Astrocyte of the spinal cord (primary cell): ENCODE measurements around the gene FOXR1.
A peak's percentile ranks its signal among the peaks of the same experiment; 100 is the strongest.
"Not testable (repeated sequence)": the region's sequence is repeated elsewhere in the genome, so short reads cannot be mapped to it uniquely, and the experiment has no call there.

ENCODE experiments used
- DNase-seq: peaks from one replicate; pipeline ENCODE4 v3.0.0; 2011; ENCODE audit warnings: low read depth, low spot score
- H3K4me3 ChIP-seq: 2 replicates; pipeline ENCODE4 v1.5.1; 2011; ENCODE audit warnings: low read depth, mild to moderate bottlenecking, low read length, moderate library complexity
- in situ Hi-C: cut with HindIII; loops from 2 replicates; pipeline ENCODE4 v1.10.0; 2017; ENCODE audit warnings: low sequenced_read_pairs
- TF ChIP-seq, protein P1 (sequence below): IDR thresholded peaks from 2 replicates; pipeline ENCODE4 v1.5.1; 2012; ENCODE audit warnings: low read depth, mild to moderate bottlenecking, low read length, inconsistent platforms

Gene FOXR1

DNA sequence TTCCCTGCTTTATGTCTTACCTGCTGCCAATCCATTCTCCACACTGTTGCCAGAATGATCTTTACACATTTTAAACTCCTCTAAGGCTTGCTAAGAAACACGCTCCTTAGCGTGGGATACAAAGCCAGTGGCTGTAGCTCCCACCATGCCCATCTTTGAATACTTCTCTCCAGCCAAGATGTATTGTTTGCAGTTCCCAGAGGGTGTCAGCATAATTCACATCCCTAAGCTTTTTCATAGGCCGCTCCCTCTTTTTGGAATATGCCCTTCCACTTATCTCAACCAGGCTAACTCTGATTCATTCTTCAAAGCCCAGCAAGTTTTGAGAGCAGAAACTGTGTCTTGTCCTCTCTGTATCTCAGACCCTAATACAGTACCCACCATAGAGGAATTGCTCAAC, 23.6 kb upstream of the FOXR1 start:
- TF ChIP-seq, protein P1, sequence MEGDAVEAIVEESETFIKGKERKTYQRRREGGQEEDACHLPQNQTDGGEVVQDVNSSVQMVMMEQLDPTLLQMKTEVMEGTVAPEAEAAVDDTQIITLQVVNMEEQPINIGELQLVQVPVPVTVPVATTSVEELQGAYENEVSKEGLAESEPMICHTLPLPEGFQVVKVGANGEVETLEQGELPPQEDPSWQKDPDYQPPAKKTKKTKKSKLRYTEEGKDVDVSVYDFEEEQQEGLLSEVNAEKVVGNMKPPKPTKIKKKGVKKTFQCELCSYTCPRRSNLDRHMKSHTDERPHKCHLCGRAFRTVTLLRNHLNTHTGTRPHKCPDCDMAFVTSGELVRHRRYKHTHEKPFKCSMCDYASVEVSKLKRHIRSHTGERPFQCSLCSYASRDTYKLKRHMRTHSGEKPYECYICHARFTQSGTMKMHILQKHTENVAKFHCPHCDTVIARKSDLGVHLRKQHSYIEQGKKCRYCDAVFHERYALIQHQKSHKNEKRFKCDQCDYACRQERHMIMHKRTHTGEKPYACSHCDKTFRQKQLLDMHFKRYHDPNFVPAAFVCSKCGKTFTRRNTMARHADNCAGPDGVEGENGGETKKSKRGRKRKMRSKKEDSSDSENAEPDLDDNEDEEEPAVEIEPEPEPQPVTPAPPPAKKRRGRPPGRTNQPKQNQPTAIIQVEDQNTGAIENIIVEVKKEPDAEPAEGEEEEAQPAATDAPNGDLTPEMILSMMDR = no peak
- H3K4me3 ChIP-seq = no peak overlapping the region
- in situ Hi-C loops = no loop called here
- DNase-seq = no peak

DNA sequence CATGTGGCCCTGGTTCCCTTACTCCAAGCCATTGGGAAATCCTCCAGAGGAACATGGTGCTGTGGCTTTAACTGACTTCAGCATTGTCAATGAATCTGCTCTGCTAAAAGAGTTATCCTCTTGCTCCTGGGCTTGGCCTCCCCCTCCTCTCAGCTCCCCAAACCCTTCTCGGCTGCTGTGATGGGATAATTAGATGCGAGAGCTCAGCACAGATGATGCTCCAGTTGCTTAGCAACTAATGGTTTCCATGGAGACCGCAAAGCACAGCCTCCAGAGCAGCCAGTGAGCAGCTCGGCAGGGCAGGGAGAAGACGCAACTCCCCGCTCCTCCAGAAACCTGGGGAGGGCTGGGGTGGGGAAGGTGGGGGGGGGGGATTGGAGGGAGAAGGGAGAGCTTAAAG, 18.3 kb upstream of the FOXR1 start:
- no peak for DNase-seq
- TF ChIP-seq, protein P1 = no peak
- in situ Hi-C loops = no loop called here

DNA sequence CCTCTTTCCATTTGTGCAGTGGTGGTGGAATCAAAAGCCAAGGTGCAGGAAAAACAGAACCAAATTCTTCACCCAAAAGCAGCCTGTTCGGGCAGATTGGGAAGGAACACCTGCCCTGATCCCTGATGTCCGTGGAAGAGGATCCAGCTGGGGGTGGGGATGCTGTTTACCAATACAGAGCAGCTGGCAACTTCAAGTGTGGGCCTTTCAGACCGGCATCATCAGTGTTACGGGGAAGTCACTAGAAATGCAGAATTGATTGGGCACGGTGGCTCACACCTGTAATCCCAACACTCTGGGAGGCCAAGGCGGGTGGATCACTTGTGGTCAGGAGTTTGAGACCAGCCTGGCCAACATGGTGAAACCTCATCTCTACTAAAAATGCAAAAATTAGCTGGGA, 17.6 kb upstream of the FOXR1 start:
- in situ Hi-C loops, H3K4me3 ChIP-seq, DNase-seq: not testable (repeated sequence)

More for the DNA sequence above, 18.3 kb upstream of the FOXR1 start:
- H3K4me3 ChIP-seq = no peak overlapping the region

DNA sequence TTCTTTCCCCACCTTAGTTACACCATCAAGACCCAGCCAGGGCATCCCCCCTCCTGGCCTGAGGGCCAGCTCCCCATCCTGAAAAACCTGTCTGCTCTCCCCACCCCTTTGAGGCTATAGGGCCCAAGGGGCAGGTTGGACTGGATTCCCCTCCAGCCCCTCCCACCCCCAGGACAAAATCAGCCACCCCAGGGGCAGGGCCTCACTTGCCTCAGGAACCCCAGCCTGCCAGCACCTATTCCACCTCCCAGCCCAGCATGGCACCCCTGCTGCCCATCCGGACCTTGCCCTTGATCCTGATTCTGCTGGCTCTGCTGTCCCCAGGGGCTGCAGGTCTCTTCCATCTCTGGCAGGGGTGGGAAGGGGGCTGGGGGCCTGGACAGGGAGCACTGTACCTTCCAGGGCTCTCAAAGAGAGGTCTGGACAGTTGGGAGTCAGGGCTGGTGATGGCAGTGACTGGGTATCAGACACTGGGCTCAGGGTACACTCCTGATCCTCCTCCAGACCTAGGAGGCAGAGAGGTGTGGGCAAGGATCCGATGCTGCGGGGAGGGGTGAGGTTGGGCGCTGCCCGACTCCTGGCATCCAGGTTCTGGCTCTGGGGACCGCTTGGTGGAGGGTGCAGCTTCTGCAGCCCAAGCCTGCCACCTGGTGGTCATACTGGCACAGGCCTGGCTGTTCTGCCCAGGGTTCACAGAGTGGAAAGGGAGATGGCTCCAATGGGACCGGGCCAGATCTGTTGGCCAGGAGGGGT, 15.3 kb upstream of the FOXR1 start, which contains the start of gene UPK2:
TSS of gene UPK2 (plus strand) at position 205 of the 753 bp plus-strand sequence. CDS start at position 258, 53 bp downstream.
- DNase-seq = peak; percentile 67
- in situ Hi-C loops = no loop called here
- TF ChIP-seq, protein P1 = peak; percentile 98
- no peak within 1 kb of the TSS for H3K4me3 ChIP-seq

DNA sequence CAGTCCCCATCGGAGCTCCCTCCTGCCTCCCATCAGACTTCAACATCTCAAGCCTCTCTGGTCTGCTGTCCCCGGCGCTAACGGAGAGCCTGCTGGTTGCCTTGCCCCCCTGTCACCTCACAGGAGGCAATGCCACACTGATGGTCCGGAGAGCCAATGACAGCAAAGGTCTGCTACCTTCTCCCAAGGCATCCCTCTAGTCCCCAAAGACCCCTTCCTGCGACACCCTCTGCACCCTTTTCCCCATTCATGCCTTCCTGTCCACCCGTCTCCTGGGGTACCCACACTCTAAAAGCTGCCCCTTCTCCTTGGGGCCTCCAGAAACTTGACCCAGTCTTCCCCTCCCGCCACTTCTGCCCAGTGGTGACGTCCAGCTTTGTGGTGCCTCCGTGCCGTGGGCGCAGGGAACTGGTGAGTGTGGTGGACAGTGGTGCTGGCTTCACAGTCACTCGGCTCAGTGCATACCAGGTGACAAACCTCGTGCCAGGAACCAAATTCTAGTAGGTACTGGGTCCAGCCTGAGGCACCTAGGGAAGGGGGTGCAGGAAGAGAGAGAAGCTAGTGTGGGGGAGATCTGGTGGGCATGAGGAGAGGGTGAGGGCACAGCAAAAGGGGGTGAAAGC, 14.6 kb upstream of the FOXR1 start:
- TF ChIP-seq, protein P1 = no peak
- H3K4me3 ChIP-seq = no peak overlapping the region
- no peak for DNase-seq
- in situ Hi-C loops = no loop called here

DNA sequence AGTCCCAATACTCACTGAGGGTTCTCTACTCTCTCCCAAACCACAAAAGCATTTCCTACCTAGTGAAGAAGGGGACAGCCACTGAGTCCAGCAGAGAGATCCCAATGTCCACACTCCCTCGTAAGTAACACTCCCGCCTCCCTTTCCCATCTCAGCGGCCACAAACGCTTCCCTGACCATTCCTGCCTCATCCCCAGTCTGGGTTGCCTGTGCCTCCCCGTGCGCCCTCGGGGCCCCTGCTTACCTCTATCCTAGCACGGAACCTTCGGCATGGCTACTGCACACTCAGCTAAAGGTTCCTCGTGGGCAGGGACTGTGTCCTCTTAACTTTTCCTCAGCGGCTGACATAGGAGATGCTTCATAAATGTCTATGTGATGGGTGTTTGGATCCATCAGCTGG, 14.0 kb upstream of the FOXR1 start:
- no peak overlapping the region for H3K4me3 ChIP-seq
- in situ Hi-C loops = no loop called here
- DNase-seq = no peak
- TF ChIP-seq, protein P1 = no peak

DNA sequence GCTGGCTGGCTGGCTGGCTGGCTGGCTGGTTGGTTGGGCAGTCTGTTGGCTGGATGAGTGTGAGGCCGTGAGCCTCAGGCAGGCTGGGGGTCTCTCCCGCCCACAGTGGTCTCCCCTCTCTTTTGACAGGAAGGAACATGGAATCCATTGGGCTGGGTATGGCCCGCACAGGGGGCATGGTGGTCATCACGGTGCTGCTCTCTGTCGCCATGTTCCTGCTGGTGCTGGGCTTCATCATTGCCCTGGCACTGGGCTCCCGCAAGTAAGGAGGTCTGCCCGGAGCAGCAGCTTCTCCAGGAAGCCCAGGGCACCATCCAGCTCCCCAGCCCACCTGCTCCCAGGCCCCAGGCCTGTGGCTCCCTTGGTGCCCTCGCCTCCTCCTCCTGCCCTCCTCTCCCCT, 13.6 kb upstream of the FOXR1 start:
- no peak overlapping the region for H3K4me3 ChIP-seq
- TF ChIP-seq, protein P1 = no peak
- no peak for DNase-seq
- in situ Hi-C loops = no loop called here
